ENCODE data around the gene TRAPPC14. TPM values are rescaled to one million over a fixed set of nuclear protein-coding genes. Genes with fewer than 3 reads are reported as not detected.

Gene TRAPPC14
- total and polyA plus RNA-seq, 2 experiments from 2014 or later = 14.2 to 25.0 TPM

DNA sequence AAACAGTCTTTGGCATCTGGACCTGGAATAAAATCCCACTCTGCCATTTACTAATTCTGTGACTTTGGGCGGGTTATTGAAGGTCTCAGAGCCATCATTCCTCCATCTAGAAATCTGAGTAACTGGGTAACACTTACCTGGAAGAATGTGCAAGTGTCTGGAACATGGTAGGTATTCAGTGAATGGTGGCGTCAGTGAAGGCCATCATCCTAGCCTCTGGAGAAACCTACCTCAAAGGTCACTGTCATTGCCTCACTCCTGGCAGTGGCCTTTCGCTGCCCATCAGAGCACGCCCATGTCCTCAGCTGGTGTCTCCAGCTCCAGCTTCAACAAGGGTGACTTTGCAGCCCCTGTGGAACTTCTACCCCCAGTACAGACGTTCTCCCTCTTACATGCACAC, 5.3 kb upstream of the TRAPPC14 start:
- H3K4me3 ChIP-seq = no peak overlapping the region
- no peak for TF ChIP-seq CTCF (IDR thresholded peaks at IDR 0.05; ENCODE audit: low read depth, low read length)

GRCh38 chr7:100163006-100163531, 4.5 kb upstream of the TRAPPC14 start:
- no peaks in the 10 kb centered on the region for H3K36me3 ChIP-seq
- H3K27ac ChIP-seq = no peak overlapping the region
- no peak for TF ChIP-seq CTCF (IDR thresholded peaks at IDR 0.05; ENCODE audit: low read depth, low read length)
- no peaks in the 10 kb centered on the region for H3K27me3 ChIP-seq
- peaks cover 8% of the 10 kb centered on the region for H3K4me1 ChIP-seq (ENCODE audit: low read depth)
- H3K4me3 ChIP-seq = no peak overlapping the region
- no peaks in the 10 kb centered on the region for H3K9me3 ChIP-seq (ENCODE audit: low read depth)
- no peak for DNase-seq (ENCODE audit: low read depth in 1 of 2, low spot score in 1 of 2)

More for the DNA sequence above, 5.3 kb upstream of the TRAPPC14 start:
- no peak overlapping the region for H3K27ac ChIP-seq
- H3K27me3 ChIP-seq = no peaks in the 10 kb centered on the region
- peaks cover 10% of the 10 kb centered on the region for H3K4me1 ChIP-seq (ENCODE audit: low read depth)
- no peak for DNase-seq (ENCODE audit: low read depth in 1 of 2, low spot score in 1 of 2)
- no peaks in the 10 kb centered on the region for H3K36me3 ChIP-seq
- H3K9me3 ChIP-seq (ENCODE audit: low read depth) = no peaks in the 10 kb centered on the region

DNA sequence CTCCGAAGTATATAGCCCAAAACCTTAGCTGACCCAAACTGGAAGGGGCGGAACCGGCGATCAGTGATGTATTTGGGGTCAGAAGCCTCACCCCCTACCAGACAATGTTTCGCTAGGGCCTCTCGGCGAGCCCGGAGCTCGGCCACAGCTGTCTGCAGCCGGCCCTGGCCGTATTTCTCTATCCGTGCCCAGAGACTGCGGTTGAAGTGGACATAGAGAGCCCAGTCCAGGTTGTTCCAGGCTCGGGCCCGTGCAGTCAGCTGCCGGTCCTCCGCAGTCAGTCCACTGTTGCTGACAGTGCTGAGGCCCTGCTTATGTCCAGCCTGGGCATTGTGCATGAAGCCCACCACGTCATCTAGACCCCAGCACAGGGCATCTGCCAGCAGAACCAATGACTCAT, 1.5 kb upstream of the TRAPPC14 start:
- Histone ChIP-seq H3K36me3 (peaks cover 16% of the 10 kb centered on the region), H3K27me3 (no peaks in the 10 kb centered on the region), H3K27ac (no peak overlapping the region), H3K4me3 (no peak overlapping the region), H3K4me1 (ENCODE audit: low read depth) (peaks cover 6% of the 10 kb centered on the region), H3K9me3 (ENCODE audit: low read depth) (no peaks in the 10 kb centered on the region)
- no peak for DNase-seq (ENCODE audit: low read depth in 1 of 2, low spot score in 1 of 2)
- TF ChIP-seq CTCF (IDR thresholded peaks at IDR 0.05; ENCODE audit: low read depth, low read length) = no peak

DNA sequence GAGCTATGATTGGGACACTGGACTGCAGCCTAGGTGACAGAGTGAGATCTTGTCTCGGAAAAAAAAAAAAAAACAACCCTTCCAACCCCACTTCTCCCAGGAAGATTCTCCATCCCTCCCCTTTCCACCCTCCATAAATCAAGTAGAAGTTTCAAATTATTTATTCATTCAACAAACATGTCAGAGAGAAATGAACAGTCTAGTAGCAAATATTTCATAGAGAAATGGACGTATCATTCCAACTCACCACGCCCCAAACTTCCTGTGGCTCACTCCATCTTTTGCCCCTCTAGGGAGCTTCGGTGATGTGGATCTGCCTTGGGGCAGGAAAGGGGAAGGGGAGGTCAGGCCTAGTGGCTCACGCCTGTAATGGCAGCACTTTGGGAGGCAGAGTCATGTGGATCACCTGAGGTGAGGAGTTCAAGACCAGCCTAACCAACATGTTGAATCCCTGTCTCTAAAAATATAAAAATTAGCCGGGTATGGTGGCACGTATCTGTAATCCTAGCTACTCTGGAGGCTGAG, 638 bp upstream of the TRAPPC14 start:
- DNase-seq (ENCODE audit: low read depth in 1 of 2, low spot score in 1 of 2) = no peak
- Histone ChIP-seq H3K9me3 (ENCODE audit: low read depth) (no peaks in the 10 kb centered on the region), H3K27ac (peak overlapping the region; percentile 57), H3K4me1 (ENCODE audit: low read depth) (peaks cover 6% of the 10 kb centered on the region), H3K36me3 (peaks cover 19% of the 10 kb centered on the region), H3K27me3 (no peaks in the 10 kb centered on the region), H3K4me3 (peak overlapping the region; percentile 91)
- TF ChIP-seq CTCF (IDR thresholded peaks at IDR 0.05; ENCODE audit: low read depth, low read length) = no peak

DNA sequence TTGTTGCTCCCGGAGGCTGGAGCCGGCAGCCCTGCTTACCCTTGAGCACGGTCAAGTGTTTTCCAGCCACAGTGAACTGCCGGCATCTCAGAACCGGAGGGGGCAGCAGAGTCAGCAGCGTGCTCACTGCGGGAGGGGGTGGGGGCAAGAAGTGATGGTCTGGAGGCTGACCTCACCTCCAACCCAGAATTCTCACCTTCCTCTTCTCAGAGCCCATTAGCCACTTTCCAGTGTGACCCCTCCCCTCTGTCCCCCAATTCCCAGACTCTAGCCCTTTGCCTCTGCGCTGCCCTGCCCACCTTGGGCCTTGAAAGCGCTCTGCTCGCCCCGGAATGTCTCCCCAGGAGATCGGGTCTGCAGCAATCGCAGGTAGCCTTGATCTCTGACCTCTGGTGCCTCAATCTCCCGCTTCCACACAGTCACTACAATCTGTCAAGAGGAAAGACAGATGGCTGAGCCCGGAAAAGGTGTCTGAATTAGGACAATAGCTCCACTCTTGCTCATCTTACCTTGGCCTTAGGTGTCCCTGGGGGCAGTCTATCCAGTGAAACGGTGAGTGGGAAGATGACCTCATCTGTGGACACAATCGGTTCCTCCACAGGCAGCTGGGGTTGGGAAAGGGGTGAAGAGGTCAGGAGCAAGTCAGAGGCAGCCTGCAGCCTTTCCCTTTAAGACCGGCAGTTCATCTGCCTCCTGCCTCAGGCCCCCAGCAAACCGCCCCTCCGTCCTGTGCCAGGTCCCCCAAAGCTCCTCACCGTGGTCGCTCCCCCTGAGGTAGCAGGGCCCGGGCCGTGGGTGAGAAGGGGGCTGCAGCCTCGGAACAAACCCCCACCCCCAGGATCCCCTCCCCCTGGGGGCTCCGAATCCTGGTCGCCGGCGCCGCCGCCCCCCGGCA, 942 bp downstream of the TRAPPC14 start:
- DNase-seq (ENCODE audit: low read depth in 1 of 2, low spot score in 1 of 2) = peak; percentile 52 to 61
- H3K9me3 ChIP-seq (ENCODE audit: low read depth) = no peaks in the 10 kb centered on the region
- H3K4me1 ChIP-seq (ENCODE audit: low read depth) = peaks cover 6% of the 10 kb centered on the region
- TF ChIP-seq CTCF (IDR thresholded peaks at IDR 0.05; ENCODE audit: low read depth, low read length) = peak; percentile 20
- H3K36me3 ChIP-seq = peaks cover 19% of the 10 kb centered on the region
- H3K27me3 ChIP-seq = no peaks in the 10 kb centered on the region
- H3K4me3 ChIP-seq = peak overlapping the region; percentile 91
- H3K27ac ChIP-seq = peak overlapping the region; percentile 57
